HCT116 (cell line): Measurements from ENCODE around the gene YARS2. TPM values are rescaled to one million over a fixed set of nuclear protein-coding genes. Genes with fewer than 3 reads are reported as not detected.

Experiments
- ATAC-seq: fragments of 200-7000 bp; cut with Tn5 transposase; 2 replicates; pipeline ENCODE4 v1.9.1; 2020; ENCODE audit warnings: mild to moderate bottlenecking, moderate library complexity
- BruUV-seq: library from RNA; stranded (reverse); fragments of 400-500 nt; replicated peaks from 2 replicates; lab custom pipeline; 2021; lab: Mats Ljungman, UMichigan
- CTCF ChIA-PET: fragments of 300-600 bp; sonication (Branson Sonifier 250); formaldehyde crosslinking; loops from one replicate; lab custom pipeline; 2021; ENCODE audit warnings: antibody characterized with exemption; lab: Charles Lee
- POLR2A ChIA-PET: fragments of 300-600, 350-600 bp; sonication (Branson Sonifier 250); formaldehyde crosslinking; loops from one replicate; lab custom pipeline; 2021; ENCODE audit warnings: antibody characterized with exemption; lab: Charles Lee
- RAD21 ChIA-PET, 2 experiments: fragments of 300-600 bp; sonication (Branson Sonifier 250); formaldehyde crosslinking; loops; one replicate each; lab custom pipeline; 2023; ENCODE audit warnings: low total read pairs in 2 of 2; ENCODE audit not compliant: uncharacterized antibody in 2 of 2, unreplicated experiment in 2 of 2, low non-redundant PET in 1 of 2; lab: Charles Lee
- DNase-seq: peaks from one replicate; pipeline ENCODE4 v3.0.0-alpha.2; 2010; ENCODE audit warnings: low read depth, low spot score
- H2AFZ ChIP-seq: fragments of 200-600 bp; shearing (Covaris generic), sonication (generic); 2 replicates; pipeline ENCODE4 v1.6.1; 2017; ENCODE audit warnings: low read depth, mixed run types, mixed read lengths, antibody characterized with exemption, low read length; ENCODE audit not compliant: poor library complexity, severe bottlenecking
- H3K27ac ChIP-seq: 2 replicates; pipeline ENCODE4 v1.5.1; 2012; ENCODE audit warnings: low read depth, low read length
- H3K27me3 ChIP-seq: fragments of 200-600 bp; sonication (generic); 2 replicates; pipeline ENCODE4 v1.6.1; 2016; ENCODE audit warnings: mixed run types, low read length, mixed read lengths; ENCODE audit not compliant: insufficient read depth
- H3K36me3 ChIP-seq, 2 experiments: fragments of 200-500 bp in 1 of 2; fragments of 200-600 bp in 1 of 2; sonication (Bioruptor generic) in 1 of 2; sonication (generic) in 1 of 2; 2 replicates each; pipeline versions ENCODE4 v1.5.1 to v1.6.1; 2014 to 2016; ENCODE audit warnings: low read length in 2 of 2, inconsistent platforms in 1 of 2, mixed read lengths in 1 of 2, mixed run types in 1 of 2; ENCODE audit not compliant: insufficient read depth in 2 of 2, control insufficient read depth in 1 of 2
- H3K4me1 ChIP-seq, 2 experiments: fragments of 200-600 bp in 1 of 2; sonication (generic) in 1 of 2; 2 replicates each; pipeline versions ENCODE4 v1.5.1 to v1.6.1; 2012 to 2017; ENCODE audit warnings: low read length in 2 of 2, inconsistent platforms in 1 of 2, mild to moderate bottlenecking in 1 of 2, mixed read lengths in 1 of 2, mixed run types in 1 of 2, moderate library complexity in 1 of 2; ENCODE audit not compliant: insufficient read depth in 2 of 2, control insufficient read depth in 1 of 2
- H3K4me2 ChIP-seq: fragments of 200-600 bp; sonication (generic); 2 replicates; pipeline ENCODE4 v1.6.1; 2017; ENCODE audit warnings: mixed run types, low read length, mixed read lengths
- H3K4me3 ChIP-seq, 2 experiments: fragments of 200-600 bp in 1 of 2; sonication (generic) in 1 of 2; replicated peaks in 1 of 2; 2 replicates each; pipeline ENCODE4 v1.5.1; 2011 to 2016; ENCODE audit warnings: low read length in 2 of 2, control low read depth in 1 of 2, low read depth in 1 of 2, mild to moderate bottlenecking in 1 of 2, mixed read lengths in 1 of 2, mixed run types in 1 of 2
- H3K79me2 ChIP-seq: fragments of 200-600 bp; sonication (generic); 2 replicates; pipeline ENCODE4 v1.6.1; 2017; ENCODE audit warnings: mild to moderate bottlenecking, mixed run types, low read length, moderate library complexity, mixed read lengths; ENCODE audit not compliant: insufficient read depth
- H3K9ac ChIP-seq: fragments of 200-600 bp; sonication (generic); 2 replicates; pipeline ENCODE4 v1.6.1; 2016; ENCODE audit warnings: low read length, mixed read lengths
- H3K9me2 ChIP-seq: fragments of 200-600 bp; sonication (generic), shearing (Covaris generic); 2 replicates; pipeline ENCODE4 v1.6.1; 2017; ENCODE audit warnings: mixed run types, mild to moderate bottlenecking, moderate library complexity; ENCODE audit not compliant: insufficient read depth
- H3K9me3 ChIP-seq, 2 experiments: fragments of 200-500 bp in 1 of 2; fragments of 200-600 bp in 1 of 2; sonication (Bioruptor generic) in 1 of 2; sonication (generic) in 1 of 2; 2 replicates each; pipeline ENCODE4 v1.6.1; 2014 to 2017; ENCODE audit warnings: low read length in 2 of 2, mixed read lengths in 2 of 2, inconsistent platforms in 1 of 2, low read depth in 1 of 2, mild to moderate bottlenecking in 1 of 2, mixed run types in 1 of 2, moderate library complexity in 1 of 2; ENCODE audit not compliant: control insufficient read depth in 1 of 2, insufficient read depth in 1 of 2
- H4K20me1 ChIP-seq: fragments of 200-600 bp; sonication (generic), shearing (Covaris generic); 2 replicates; pipeline ENCODE4 v1.6.1; 2017; ENCODE audit warnings: mixed run types, mild to moderate bottlenecking, moderate library complexity; ENCODE audit not compliant: insufficient read depth
- CEBPB ChIP-seq: IDR thresholded peaks from 2 replicates; pipeline ENCODE4 v1.6.1; 2012; ENCODE audit warnings: low read depth
- CTCF ChIP-seq, 3 experiments: fragments of 200-600 bp in 1 of 3; sonication (generic) in 1 of 3; IDR thresholded peaks in 2 of 3; conservative IDR thresholded peaks in 1 of 3; 2 replicates each; pipeline ENCODE4 v1.5.1; 2012 to 2017; ENCODE audit warnings: low read depth in 2 of 3, low read length in 2 of 3, antibody characterized with exemption in 1 of 3, borderline replicate concordance in 1 of 3, control low read depth in 1 of 3, mild to moderate bottlenecking in 1 of 3, mixed read lengths in 1 of 3, mixed run types in 1 of 3, moderate library complexity in 1 of 3; ENCODE audit not compliant: insufficient read depth in 1 of 3
- EZH2 ChIP-seq: fragments of 200-600 bp; sonication (generic); IDR thresholded peaks from 2 replicates; pipeline ENCODE4 v1.6.1; 2017; ENCODE audit warnings: antibody characterized with exemption, mixed run types
- FOSL1 ChIP-seq: IDR thresholded peaks from 2 replicates; pipeline ENCODE4 v1.6.1; 2012; ENCODE audit warnings: low read depth
- POLR2A ChIP-seq: IDR thresholded peaks from 2 replicates; pipeline ENCODE4 v1.7.0; 2011; ENCODE audit warnings: borderline replicate concordance; ENCODE audit not compliant: insufficient read depth, insufficient read length; ENCODE audit errors: extremely low read depth
- RAD21 ChIP-seq: IDR thresholded peaks from 2 replicates; pipeline ENCODE4 v1.6.1; 2012; ENCODE audit warnings: low read depth, mild to moderate bottlenecking
- TCF7L2 ChIP-seq: IDR thresholded peaks from 2 replicates; pipeline ENCODE4 v1.7.0; 2011; ENCODE audit warnings: borderline replicate concordance, inconsistent platforms; ENCODE audit not compliant: insufficient read depth, insufficient read length; ENCODE audit errors: extremely low read depth
- ZFX ChIP-seq: fragments of 450-650 bp; IDR thresholded peaks from 2 replicates; pipeline ENCODE4 v1.6.1; 2017
- intact Hi-C: fragments of 100-400 bp; cut with micrococcal nuclease; formaldehyde crosslinking; loops from 2 replicates; pipeline ENCODE4 v1.10.0; 2022
- total RNA-seq: library from RNA; stranded (reverse); gene quantifications from one replicate; pipeline ENCODE4 v1.2.1, GENCODE V29; 2021; ENCODE audit not compliant: unreplicated experiment

Gene YARS2
- total RNA-seq, 1 experiment from 2014 or later: 26.7 TPM

GRCh38 chr12:32737715-32738114 lies 18.0 kb downstream of the YARS2 start:
- POLR2A ChIA-PET: no interaction called here
- intact Hi-C loops: loop anchor here (10.0 kb wide), 1 partner anchor 283 kb away; no protein-coding TSS in a partner anchor
- TF ChIP-seq RAD21 (no peak), POLR2A (no peak), CEBPB (no peak), FOSL1 (no peak), EZH2 (no peak), ZFX (no peak), TCF7L2 (no peak)
- Histone ChIP-seq H4K20me1 (no peaks in the 10 kb centered on the region), H3K27me3 (no peaks in the 10 kb centered on the region), H3K9ac (no peak overlapping the region), H3K4me3 (no peak overlapping the region), H3K4me1 (no peaks in the 10 kb centered on the region), H3K4me2 (no peak overlapping the region), H3K27ac (no peak overlapping the region), H3K79me2 (peaks cover 18% of the 10 kb centered on the region), H3K36me3 (peaks cover 33 to 44% of the 10 kb centered on the region in 2 experiments; a peak in 3 of 4 replicates), H2AFZ (no peak overlapping the region), H3K9me3 (no peaks in the 10 kb centered on the region), H3K9me2 (no peaks in the 10 kb centered on the region)
- CTCF ChIA-PET: interaction anchor here (1.3 kb wide), 1 partner anchor 17 kb away, joined by 4 read pairs; no protein-coding TSS in a partner anchor
- RAD21 ChIA-PET: no interaction called here
- DNase-seq (no peak), ATAC-seq (no peak)
- TSS peak; percentile 8 for BruUV-seq

- POLR2A ChIA-PET: no interaction called here
- peaks cover 14% of the 10 kb centered on the region for H3K79me2 ChIP-seq
- H4K20me1 ChIP-seq: no peaks in the 10 kb centered on the region
- intact Hi-C loops: loop anchor here (10.0 kb wide), 1 partner anchor 282 kb away; no protein-coding TSS in a partner anchor
- no peaks in the 10 kb centered on the region for H3K27me3 ChIP-seq
- DNase-seq: no peak
- H2AFZ ChIP-seq: no peak overlapping the region
- no peak overlapping the region for H3K9ac ChIP-seq
- H3K4me2 ChIP-seq: no peak overlapping the region
- RAD21 ChIA-PET: no interaction called here
- H3K27ac ChIP-seq: no peak overlapping the region
- CTCF ChIA-PET: interaction anchor here (1.3 kb wide), 1 partner anchor 18 kb away, joined by 4 read pairs; no protein-coding TSS in a partner anchor
- H3K9me2 ChIP-seq: no peaks in the 10 kb centered on the region
- H3K4me1 ChIP-seq: no peaks in the 10 kb centered on the region
- H3K36me3 ChIP-seq: peaks cover 34 to 52% of the 10 kb centered on the region in 2 experiments; a peak in 3 of 4 replicates
- no peaks in the 10 kb centered on the region for H3K9me3 ChIP-seq
- no TSS peak for BruUV-seq
- no peak for TF ChIP-seq CTCF (IDR thresholded peaks at IDR 0.05 in 2 of 3, conservative IDR thresholded peaks at IDR 0.05 in 1 of 3; ENCODE audit: borderline replicate concordance in 1 of 3, insufficient read depth in 1 of 3, low read depth in 2 of 3, low read length in 2 of 3)
- no peak for TF ChIP-seq POLR2A
- TF ChIP-seq, all 23 proteins: peak for 0
- ATAC-seq: no peak
- no peak overlapping the region for H3K4me3 ChIP-seq
Measured at GRCh38 chr12:32736445-32736844, 19.3 kb downstream of the YARS2 start.
